CD4-positive, alpha-beta memory T cell (primary cell): Measurements from ENCODE around the gene GPX4. TPM values are rescaled to one million over a fixed set of nuclear protein-coding genes. Genes with fewer than 3 reads are reported as not detected.

Experiments used
- CTCF ChIA-PET: fragments of 350-600 bp; sonication (Branson Sonifier 250); formaldehyde crosslinking; loops from one replicate; lab custom pipeline; 2021; ENCODE audit warnings: inconsistent platforms; ENCODE audit not compliant: partially characterized antibody; lab: Charles Lee
- POLR2A ChIA-PET: fragments of 350-600 bp; sonication (Branson Sonifier 250); formaldehyde crosslinking; loops from one replicate; lab custom pipeline; 2021; ENCODE audit not compliant: partially characterized antibody; lab: Charles Lee
- DNase-seq, 5 donors: peaks; one replicate each; pipeline versions ENCODE4 v3.0.0 to v3.0.0-alpha.2; 2020 to 2022; ENCODE audit warnings: mixed read lengths in 1 of 5
- H3K27ac ChIP-seq: one replicate; pipeline ENCODE4 v1.7.0; 2013; ENCODE audit warnings: low read depth, low read length
- H3K27me3 ChIP-seq: 2 replicates; pipeline ENCODE4 v1.7.0; 2013; ENCODE audit warnings: mild to moderate bottlenecking, low read length, moderate library complexity; ENCODE audit not compliant: insufficient read depth
- H3K36me3 ChIP-seq: 2 replicates; pipeline ENCODE4 v1.7.0; 2013; ENCODE audit warnings: mild to moderate bottlenecking, low read length, moderate library complexity; ENCODE audit not compliant: insufficient read depth
- H3K4me1 ChIP-seq: 2 replicates; pipeline ENCODE4 v1.7.0; 2013; ENCODE audit warnings: mild to moderate bottlenecking, low read length, moderate library complexity; ENCODE audit not compliant: insufficient read depth
- H3K4me3 ChIP-seq, 2 donors: one replicate each; pipeline ENCODE4 v1.7.0; 2013; ENCODE audit warnings: low read length in 2 of 2, mild to moderate bottlenecking in 1 of 2
- H3K9me3 ChIP-seq, 2 donors: one replicate each; pipeline ENCODE4 v1.7.0; 2013; ENCODE audit warnings: low read length in 2 of 2, control low read depth in 1 of 2; ENCODE audit not compliant: control insufficient read depth in 1 of 2
- H3K27ac Mint-ChIP-seq, 7 donors: one replicate each; pipeline ENCODE4 v1.8.0; 2020 to 2021; ENCODE audit warnings: mixed read lengths in 7 of 7, mild to moderate bottlenecking in 6 of 7, inconsistent platforms in 3 of 7, moderate library complexity in 3 of 7
- H3K27me3 Mint-ChIP-seq, 2 donors: one replicate each; pipeline ENCODE4 v1.8.0; 2020 to 2021; ENCODE audit warnings: mixed read lengths in 2 of 2
- H3K36me3 Mint-ChIP-seq, 2 donors: one replicate each; pipeline ENCODE4 v1.8.0; 2020 to 2021; ENCODE audit warnings: mixed read lengths in 2 of 2, inconsistent platforms in 1 of 2, mild to moderate bottlenecking in 1 of 2
- H3K4me1 Mint-ChIP-seq, 4 donors: one replicate each; pipeline ENCODE4 v1.8.0; 2020 to 2021; ENCODE audit warnings: mixed read lengths in 4 of 4, mild to moderate bottlenecking in 1 of 4
- H3K4me3 Mint-ChIP-seq, 8 donors: one replicate each; pipeline ENCODE4 v1.8.0; 2020 to 2021; ENCODE audit warnings: mixed read lengths in 8 of 8, mild to moderate bottlenecking in 7 of 8, moderate library complexity in 6 of 8, inconsistent platforms in 3 of 8
- H3K9me3 Mint-ChIP-seq, 8 donors: one replicate each; pipeline ENCODE4 v1.8.0; 2020 to 2021; ENCODE audit warnings: mixed read lengths in 8 of 8, mild to moderate bottlenecking in 5 of 8, inconsistent platforms in 3 of 8, moderate library complexity in 1 of 8
- intact Hi-C: fragments of 100-400 bp; cut with micrococcal nuclease; formaldehyde crosslinking; loops from one replicate; pipeline ENCODE4 v1.15.1; 2023
- polyA plus RNA-seq, 2 donors: library from polyadenylated mRNA; unstranded; fragments of 300-500 nt; fragmentation: Illumina TruSeq; gene quantifications; one replicate each; pipeline ENCODE4 v1.2.3, GENCODE V29; 2021
- total RNA-seq, 2 experiments: library from RNA; stranded (reverse); gene quantifications; one replicate each; pipeline ENCODE4 v1.2.3, GENCODE V29; 2021

GPX4 gene
- total and polyA plus RNA-seq, 4 experiments from 2014 or later = 210 to 406 (median 310) TPM

- peak; percentile 53 to 70 (median 60) for DNase-seq
- POLR2A ChIA-PET = interaction anchor here (0.5 to 4.7 kb wide), 35 partner anchors 8 to 222 kb away, joined by 3 to 42 read pairs (median 5); partner anchors contain the start of genes ABCA7, ARHGAP45, CIRBP and CNN2
- Mint-ChIP-seq H3K4me1 (peaks cover 6 to 35% (median 20%) of the 10 kb centered on the region in 4 donors), H3K27ac (peak overlapping the region; percentile 85 to 95 (median 94)), H3K4me3 (peak overlapping the region; percentile 85 to 92 (median 88)), H3K9me3 (peaks cover 0 to 2% (median 0%) of the 10 kb centered on the region in 8 donors), H3K36me3 (peaks cover 0 to 17% of the 10 kb centered on the region in 2 donors), H3K27me3 (no peaks in the 10 kb centered on the region)
- Histone ChIP-seq H3K36me3 (peaks cover 12% of the 10 kb centered on the region), H3K27me3 (no peaks in the 10 kb centered on the region), H3K4me3 (peak overlapping the region; percentile 61 to 89), H3K9me3 (no peaks in the 10 kb centered on the region), H3K4me1 (peaks cover 55% of the 10 kb centered on the region), H3K27ac (peak overlapping the region; percentile 90)
- intact Hi-C loops = loop anchor here (5.0 kb wide), 2 partner anchors 34 to 61 kb away; partner anchors contain the start of gene POLR2E
- CTCF ChIA-PET = interaction anchor here (1.0 to 2.2 kb wide), 6 partner anchors 9 to 64 kb away, joined by 3 to 10 read pairs (median 4); partner anchors contain the start of gene ARHGAP45
Observed at GRCh38 chr19:1130771-1131717, 27.2 kb downstream of the GPX4 start.

GRCh38 chr19:1131718-1132551 is 28.1 kb downstream of the GPX4 start:
- Mint-ChIP-seq H3K27ac (peak overlapping the region; percentile 91 to 94 (median 94)), H3K36me3 (peaks cover 0 to 14% of the 10 kb centered on the region in 2 donors), H3K4me1 (peaks cover 7 to 35% (median 23%) of the 10 kb centered on the region in 4 donors)

GRCh38 chr19:1132552-1133383 is 29.0 kb downstream of the GPX4 start:
- H3K36me3 Mint-ChIP-seq = peaks cover 0 to 10% of the 10 kb centered on the region in 2 donors
- Histone ChIP-seq H3K4me3 (peak overlapping the region; percentile 29 to 89), H3K27me3 (no peaks in the 10 kb centered on the region), H3K9me3 (no peaks in the 10 kb centered on the region), H3K27ac (peak overlapping the region; percentile 90), H3K36me3 (no peaks in the 10 kb centered on the region), H3K4me1 (peaks cover 59% of the 10 kb centered on the region)
- H3K27ac Mint-ChIP-seq = peak overlapping the region; percentile 74 to 96 (median 94)
- H3K9me3 Mint-ChIP-seq = peaks cover 0 to 2% (median 0%) of the 10 kb centered on the region in 8 donors
- H3K4me1 Mint-ChIP-seq = peaks cover 7 to 34% (median 23%) of the 10 kb centered on the region in 4 donors
- H3K27me3 Mint-ChIP-seq = no peaks in the 10 kb centered on the region
- ChIA-PET CTCF (interaction anchor here (1.0 to 1.2 kb wide), 2 partner anchors 60 to 324 kb away, joined by 3 to 4 read pairs; no protein-coding TSS in a partner anchor), POLR2A (interaction anchor here (0.6 to 4.7 kb wide), 16 partner anchors 14 to 136 kb away, joined by 3 to 42 read pairs (median 8); partner anchors contain the start of genes ABCA7, ARHGAP45, CIRBP and GPX4)
- peak overlapping the region; percentile 78 to 92 (median 86) for H3K4me3 Mint-ChIP-seq
- DNase-seq = peak in 3 of 5 donors; percentile 33 to 43 (median 41)
- intact Hi-C loops = loop anchor here (1.0 to 5.0 kb wide), 4 partner anchors 19 to 60 kb away; partner anchors contain the start of genes POLR2E and SBNO2

More at GRCh38 chr19:1131718-1132551, 28.1 kb downstream of the GPX4 start:
- H3K9me3 Mint-ChIP-seq = peaks cover 0 to 2% (median 0%) of the 10 kb centered on the region in 8 donors
- peak; percentile 82 to 92 (median 83) for DNase-seq
- Histone ChIP-seq H3K4me1 (peaks cover 60% of the 10 kb centered on the region), H3K4me3 (peak overlapping the region; percentile 61 to 89), H3K36me3 (peaks cover 7% of the 10 kb centered on the region), H3K27me3 (no peaks in the 10 kb centered on the region), H3K9me3 (no peaks in the 10 kb centered on the region), H3K27ac (peak overlapping the region; percentile 90)
- ChIA-PET POLR2A (interaction anchor here (0.6 to 4.7 kb wide), 21 partner anchors 20 to 223 kb away, joined by 3 to 42 read pairs (median 6); partner anchors contain the start of genes ABCA7, ARHGAP45, CIRBP and CNN2), CTCF (interaction anchor here (1.2 to 1.9 kb wide), 3 partner anchors 19 to 62 kb away, joined by 4 to 10 read pairs (median 4); no protein-coding TSS in a partner anchor)
- H3K4me3 Mint-ChIP-seq = peak overlapping the region; percentile 85 to 92 (median 88)
- no peaks in the 10 kb centered on the region for H3K27me3 Mint-ChIP-seq
- intact Hi-C loops = loop anchor here (1.0 to 5.0 kb wide), 4 partner anchors 19 to 60 kb away; partner anchors contain the start of genes POLR2E and SBNO2

GRCh38 chr19:1133471-1133929 is 29.7 kb downstream of the GPX4 start:
- H3K4me1 ChIP-seq = peaks cover 53% of the 10 kb centered on the region
- H3K36me3 Mint-ChIP-seq = peaks cover 2 to 10% of the 10 kb centered on the region in 2 donors
- no peaks in the 10 kb centered on the region for H3K27me3 Mint-ChIP-seq
- ChIA-PET POLR2A (interaction anchor here (0.8 to 4.7 kb wide), 13 partner anchors 13 to 136 kb away, joined by 3 to 42 read pairs (median 4); partner anchors contain the start of genes ABCA7, ARHGAP45, CIRBP and GPX4), CTCF (interaction anchor here (0.7 to 1.2 kb wide), 6 partner anchors 20 to 325 kb away, joined by 3 to 4 read pairs (median 3); no protein-coding TSS in a partner anchor)
- H3K27ac Mint-ChIP-seq = peak overlapping the region; percentile 86 to 96 (median 92)
- peak; percentile 87 to 90 (median 88) for DNase-seq
- no peaks in the 10 kb centered on the region for H3K36me3 ChIP-seq
- peak overlapping the region; percentile 65 to 87 (median 80) for H3K4me3 Mint-ChIP-seq
- peaks cover 7 to 32% (median 22%) of the 10 kb centered on the region in 4 donors for H3K4me1 Mint-ChIP-seq
- peaks cover 0 to 2% (median 0%) of the 10 kb centered on the region in 8 donors for H3K9me3 Mint-ChIP-seq
- no peaks in the 10 kb centered on the region for H3K27me3 ChIP-seq
- peak overlapping the region; percentile 90 for H3K27ac ChIP-seq
- intact Hi-C loops = loop anchor here (2.0 to 5.0 kb wide), 3 partner anchors 36 to 59 kb away; partner anchors contain the start of genes POLR2E and SBNO2
- H3K9me3 ChIP-seq = no peaks in the 10 kb centered on the region
- peak overlapping the region in 1 of 2 donors; percentile 89 for H3K4me3 ChIP-seq

- Mint-ChIP-seq H3K9me3 (peaks cover 0 to 2% (median 0%) of the 10 kb centered on the region in 8 donors), H3K27ac (peak overlapping the region in 5 of 7 donors; percentile 4 to 96 (median 77)), H3K27me3 (no peaks in the 10 kb centered on the region), H3K36me3 (peaks cover 8 to 15% of the 10 kb centered on the region in 2 donors), H3K4me1 (peaks cover 9 to 32% (median 20%) of the 10 kb centered on the region in 4 donors), H3K4me3 (peak overlapping the region in 1 of 8 donors; percentile 78)
- Histone ChIP-seq H3K4me3 (no peak overlapping the region), H3K27ac (peak overlapping the region; percentile 90), H3K36me3 (no peaks in the 10 kb centered on the region), H3K4me1 (peaks cover 44% of the 10 kb centered on the region), H3K9me3 (no peaks in the 10 kb centered on the region), H3K27me3 (no peaks in the 10 kb centered on the region)
- CTCF ChIA-PET = interaction anchor here (0.7 to 1.2 kb wide), 4 partner anchors 21 to 326 kb away, joined by 3 to 4 read pairs (median 3); no protein-coding TSS in a partner anchor
- DNase-seq = no peak
- POLR2A ChIA-PET = interaction anchor here (0.6 to 4.7 kb wide), 7 partner anchors 12 to 381 kb away, joined by 3 to 32 read pairs (median 5); partner anchors contain the start of genes ABCA7, ARHGAP45, CIRBP and SBNO2
- intact Hi-C loops = loop anchor here (5.0 kb wide), 2 partner anchors 37 to 58 kb away; partner anchors contain the start of gene POLR2E
Observed at GRCh38 chr19:1134431-1134830, 30.6 kb downstream of the GPX4 start.
